ENCODE measurements around the gene SHROOM1.

DNA sequence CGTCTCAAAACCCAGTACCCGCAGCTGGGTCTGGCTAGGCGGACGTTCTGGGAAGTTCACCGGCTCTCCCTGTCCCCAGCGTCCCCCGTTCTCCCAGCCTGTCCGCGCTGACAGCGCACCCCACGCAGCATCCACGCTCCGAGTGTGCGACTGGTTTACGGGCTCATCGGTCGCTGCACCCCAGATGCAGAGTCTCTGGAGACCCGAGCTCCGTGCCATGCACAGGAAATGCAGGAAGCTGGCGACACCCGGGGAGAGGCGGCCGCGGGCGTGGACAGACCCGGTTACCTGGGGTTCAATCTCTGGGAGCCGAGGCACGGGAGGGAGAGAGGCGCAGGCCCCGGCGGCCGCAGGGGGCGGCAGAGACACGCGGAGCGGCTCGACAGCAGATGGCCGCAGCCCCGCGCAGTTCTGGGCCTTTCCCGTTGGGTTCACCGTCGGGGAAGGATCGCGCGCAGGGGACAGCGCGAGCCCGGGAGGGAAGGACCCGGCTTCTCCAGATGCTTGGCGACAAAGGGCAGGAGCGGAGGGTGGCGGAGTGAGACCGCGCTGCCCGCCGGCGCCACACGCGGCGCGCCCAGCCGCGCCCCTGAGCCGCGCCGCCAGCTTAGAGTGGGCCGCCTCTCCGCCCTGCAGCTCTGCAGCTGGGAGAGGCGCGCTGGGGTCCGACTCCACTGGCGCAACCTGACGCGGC is 558 bp downstream of the SHROOM1 start:
- TF ChIP-seq SPI1 (IDR thresholded peaks at IDR 0.05; ENCODE audit: low read depth, low read length) (no peak), POLR2A (IDR thresholded peaks at IDR 0.05; ENCODE audit: low read depth, low read length) (no peak), POLR2AphosphoS5 (IDR thresholded peaks at IDR 0.05; ENCODE audit: low read depth, low read length) (no peak)
